Caco-2 (cell line): ENCODE data around the gene MMP28. TPM values are rescaled to one million over a fixed set of nuclear protein-coding genes. Genes with fewer than 3 reads are reported as not detected.
A peak's percentile ranks its signal among the peaks of the same experiment; 100 is the strongest.

ENCODE experiments used
- BruUV-seq: library from RNA; stranded (reverse); fragments of 400-500 nt; replicated peaks from 2 replicates; lab custom pipeline; 2021; lab: Mats Ljungman, UMichigan
- CTCF ChIA-PET: fragments of 300-600 bp; sonication (Branson Sonifier 250); formaldehyde crosslinking; loops from one replicate; lab custom pipeline; 2022; ENCODE audit warnings: antibody characterized with exemption; lab: Charles Lee
- POLR2A ChIA-PET: fragments of 300-600 bp; sonication (Branson Sonifier 250); formaldehyde crosslinking; loops from one replicate; lab custom pipeline; 2022; ENCODE audit warnings: antibody characterized with exemption; lab: Charles Lee
- DNase-seq, 2 experiments: peaks; one replicate each; pipeline versions ENCODE4 v3.0.0 to v3.0.0-alpha.2; 2020 to 2022
- H3K27me3 ChIP-seq: replicated peaks from 2 replicates; pipeline ENCODE4 v1.6.0; 2011; ENCODE audit warnings: low read length; ENCODE audit not compliant: control insufficient read depth, insufficient read depth
- H3K36me3 ChIP-seq: 2 replicates; pipeline ENCODE4 v1.5.1; 2011; ENCODE audit warnings: low read length; ENCODE audit not compliant: control insufficient read depth, insufficient read depth
- H3K4me1 ChIP-seq: fragments of 250-450 bp; sonication (Bioruptor Pico); 2 replicates; pipeline ENCODE4 v1.5.1; 2020; ENCODE audit warnings: mild to moderate bottlenecking
- H3K4me3 ChIP-seq: 2 replicates; pipeline ENCODE4 v1.5.1; 2011; ENCODE audit warnings: low read depth, mild to moderate bottlenecking, control low read depth, low read length
- H3K9me3 ChIP-seq: fragments of 250-450 bp; sonication (Bioruptor Pico); 2 replicates; pipeline ENCODE4 v1.5.1; 2020; ENCODE audit warnings: mild to moderate bottlenecking, moderate library complexity
- H3K27ac Mint-ChIP-seq: one replicate; pipeline ENCODE4 v1.8.0; 2022; ENCODE audit warnings: mixed read lengths; ENCODE audit not compliant: unreplicated experiment
- H3K27me3 Mint-ChIP-seq: one replicate; pipeline ENCODE4 v1.8.0; 2022; ENCODE audit warnings: mixed read lengths; ENCODE audit not compliant: insufficient read depth, unreplicated experiment
- H3K36me3 Mint-ChIP-seq: one replicate; pipeline ENCODE4 v1.8.0; 2022; ENCODE audit warnings: mild to moderate bottlenecking, mixed read lengths; ENCODE audit not compliant: insufficient read depth, unreplicated experiment
- H3K4me1 Mint-ChIP-seq: one replicate; pipeline ENCODE4 v1.8.0; 2022; ENCODE audit warnings: low read depth, mixed read lengths; ENCODE audit not compliant: unreplicated experiment
- H3K4me3 Mint-ChIP-seq: one replicate; pipeline ENCODE4 v1.8.0; 2022; ENCODE audit warnings: mild to moderate bottlenecking, moderate library complexity, mixed read lengths; ENCODE audit not compliant: unreplicated experiment
- H3K9me3 Mint-ChIP-seq: one replicate; pipeline ENCODE4 v1.8.0; 2022; ENCODE audit warnings: mixed read lengths; ENCODE audit not compliant: unreplicated experiment
- intact Hi-C: fragments of 100-400 bp; cut with micrococcal nuclease; formaldehyde crosslinking; loops from one replicate; pipeline ENCODE4 v1.10.0; 2022; ENCODE audit not compliant: unreplicated experiment
- total RNA-seq: library from RNA; stranded (reverse); gene quantifications from 2 replicates; pipeline ENCODE4 v1.2.3, GENCODE V29; 2022
- TF ChIP-seq, protein P1 (sequence below), 2 experiments: fragments of 200-600 bp in 1 of 2; IDR thresholded peaks; 1 replicate in 1 of 2; 2 replicates in 1 of 2; pipeline versions ENCODE4 v1.5.1 to v1.8.0; 2011 to 2022; ENCODE audit warnings: antibody characterized with exemption in 1 of 2, control low read depth in 1 of 2, inconsistent platforms in 1 of 2, low read depth in 1 of 2, low read length in 1 of 2, mild to moderate bottlenecking in 1 of 2, moderate library complexity in 1 of 2; ENCODE audit not compliant: insufficient read depth in 1 of 2, severe bottlenecking in 1 of 2, unreplicated experiment in 1 of 2

The MMP28 gene
- total RNA-seq, 1 experiment from 2014 or later: not detected

DNA sequence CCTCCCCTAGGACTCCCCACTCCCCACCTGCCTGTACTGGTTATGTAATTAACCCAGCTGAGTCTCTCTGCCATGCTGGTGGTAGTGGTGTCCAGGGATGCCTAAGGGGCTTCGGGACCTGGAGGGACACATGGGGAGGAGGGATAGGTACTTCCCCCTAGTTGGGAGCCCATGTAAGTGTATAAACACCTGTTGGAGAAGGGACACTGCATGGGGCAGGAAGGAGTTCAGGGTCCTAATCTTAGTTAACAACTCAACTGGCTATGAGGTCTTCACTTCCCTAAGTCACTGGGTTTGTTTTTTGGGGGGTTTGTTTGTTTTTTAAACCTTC, 62.7 kb downstream of the MMP28 start:
- Histone ChIP-seq H3K4me3 (peak overlapping the region; percentile 46), H3K9me3 (no peaks in the 10 kb centered on the region), H3K36me3 (no peaks in the 10 kb centered on the region), H3K4me1 (peaks cover 7% of the 10 kb centered on the region), H3K27me3 (no peaks in the 10 kb centered on the region)
- TF ChIP-seq, protein P1, sequence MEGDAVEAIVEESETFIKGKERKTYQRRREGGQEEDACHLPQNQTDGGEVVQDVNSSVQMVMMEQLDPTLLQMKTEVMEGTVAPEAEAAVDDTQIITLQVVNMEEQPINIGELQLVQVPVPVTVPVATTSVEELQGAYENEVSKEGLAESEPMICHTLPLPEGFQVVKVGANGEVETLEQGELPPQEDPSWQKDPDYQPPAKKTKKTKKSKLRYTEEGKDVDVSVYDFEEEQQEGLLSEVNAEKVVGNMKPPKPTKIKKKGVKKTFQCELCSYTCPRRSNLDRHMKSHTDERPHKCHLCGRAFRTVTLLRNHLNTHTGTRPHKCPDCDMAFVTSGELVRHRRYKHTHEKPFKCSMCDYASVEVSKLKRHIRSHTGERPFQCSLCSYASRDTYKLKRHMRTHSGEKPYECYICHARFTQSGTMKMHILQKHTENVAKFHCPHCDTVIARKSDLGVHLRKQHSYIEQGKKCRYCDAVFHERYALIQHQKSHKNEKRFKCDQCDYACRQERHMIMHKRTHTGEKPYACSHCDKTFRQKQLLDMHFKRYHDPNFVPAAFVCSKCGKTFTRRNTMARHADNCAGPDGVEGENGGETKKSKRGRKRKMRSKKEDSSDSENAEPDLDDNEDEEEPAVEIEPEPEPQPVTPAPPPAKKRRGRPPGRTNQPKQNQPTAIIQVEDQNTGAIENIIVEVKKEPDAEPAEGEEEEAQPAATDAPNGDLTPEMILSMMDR (IDR thresholded peaks at IDR 0.05; ENCODE audit: insufficient read depth in 1 of 2, low read depth in 1 of 2, low read length in 1 of 2, severe bottlenecking in 1 of 2, unreplicated experiment in 1 of 2): no peak
- Mint-ChIP-seq H3K9me3 (no peaks in the 10 kb centered on the region), H3K36me3 (peaks cover 6% of the 10 kb centered on the region), H3K27ac (no peak overlapping the region), H3K4me3 (peak overlapping the region; percentile 75), H3K4me1 (peaks cover 9% of the 10 kb centered on the region), H3K27me3 (no peaks in the 10 kb centered on the region)
- CTCF ChIA-PET: interaction anchor here (0.7 to 2.4 kb wide), 2 partner anchors 15 to 32 kb away, joined by 3 to 16 read pairs; no protein-coding TSS in a partner anchor
- POLR2A ChIA-PET: no interaction called here
- no peak for DNase-seq
- intact Hi-C loops: no loop called here
- BruUV-seq: no TSS peak

DNA sequence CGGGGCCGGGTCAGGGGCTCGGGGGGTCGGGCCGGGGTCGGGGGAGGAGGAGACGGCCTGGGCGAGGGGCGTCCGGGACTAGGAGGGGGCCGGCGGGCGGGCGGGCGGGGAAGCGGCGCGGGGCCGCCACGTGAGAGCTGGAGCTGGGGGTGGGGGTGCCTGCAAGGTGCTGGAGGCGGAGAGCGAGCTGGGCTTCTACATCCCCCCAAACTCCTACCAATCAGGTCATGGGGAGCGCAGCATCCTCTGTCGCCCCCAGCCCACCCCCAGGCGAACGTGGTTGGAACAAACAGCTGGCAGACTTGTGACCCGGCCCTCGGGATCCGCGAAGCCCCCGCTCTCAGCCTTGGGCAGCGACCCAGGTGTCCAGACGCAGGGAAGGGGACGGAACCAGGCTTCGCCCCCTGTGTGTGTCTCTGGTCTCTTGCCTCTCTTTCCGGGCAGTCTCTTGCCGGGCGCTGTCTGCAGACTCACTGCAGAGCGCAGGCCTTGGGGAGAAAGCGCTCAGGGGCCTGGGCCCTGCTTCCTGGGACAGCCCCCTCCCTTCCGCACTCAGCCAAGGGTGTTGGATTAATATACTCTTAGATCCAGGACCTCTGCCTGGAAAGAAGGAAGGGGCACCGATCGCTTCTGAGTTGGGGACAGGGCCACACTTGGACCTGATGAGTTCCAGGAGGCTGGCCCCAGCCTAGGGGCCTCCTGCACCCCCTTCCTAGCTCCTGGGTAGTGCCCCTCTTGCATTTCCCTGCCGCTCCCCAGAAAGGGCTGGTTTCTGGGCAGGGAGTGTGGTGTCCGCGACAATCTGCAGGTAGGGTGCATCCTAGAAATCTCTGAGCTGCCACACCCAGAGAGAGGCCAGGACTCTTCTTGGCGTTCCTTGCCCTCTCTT, 63.3 kb downstream of the MMP28 start:
- intact Hi-C loops: no loop called here
- Histone ChIP-seq H3K27me3 (no peaks in the 10 kb centered on the region), H3K4me3 (peak overlapping the region; percentile 46), H3K9me3 (no peaks in the 10 kb centered on the region), H3K4me1 (peaks cover 7% of the 10 kb centered on the region), H3K36me3 (no peaks in the 10 kb centered on the region; the same call in 1 of the 2 replicates)
- ChIA-PET CTCF (interaction anchor here (0.7 to 2.4 kb wide), 4 partner anchors 15 to 77 kb away, joined by 3 to 18 read pairs (median 10); partner anchors contain the start of gene TAF15), POLR2A (no interaction called here)
- TF ChIP-seq, protein P1 (IDR thresholded peaks at IDR 0.05; ENCODE audit: insufficient read depth in 1 of 2, low read depth in 1 of 2, low read length in 1 of 2, severe bottlenecking in 1 of 2, unreplicated experiment in 1 of 2): no peak
- DNase-seq: no peak
- Mint-ChIP-seq H3K9me3 (no peaks in the 10 kb centered on the region), H3K4me3 (peak overlapping the region; percentile 75), H3K27ac (peak overlapping the region; percentile 41), H3K27me3 (no peaks in the 10 kb centered on the region), H3K4me1 (peaks cover 9% of the 10 kb centered on the region), H3K36me3 (peaks cover 6% of the 10 kb centered on the region)
- no TSS peak for BruUV-seq

DNA sequence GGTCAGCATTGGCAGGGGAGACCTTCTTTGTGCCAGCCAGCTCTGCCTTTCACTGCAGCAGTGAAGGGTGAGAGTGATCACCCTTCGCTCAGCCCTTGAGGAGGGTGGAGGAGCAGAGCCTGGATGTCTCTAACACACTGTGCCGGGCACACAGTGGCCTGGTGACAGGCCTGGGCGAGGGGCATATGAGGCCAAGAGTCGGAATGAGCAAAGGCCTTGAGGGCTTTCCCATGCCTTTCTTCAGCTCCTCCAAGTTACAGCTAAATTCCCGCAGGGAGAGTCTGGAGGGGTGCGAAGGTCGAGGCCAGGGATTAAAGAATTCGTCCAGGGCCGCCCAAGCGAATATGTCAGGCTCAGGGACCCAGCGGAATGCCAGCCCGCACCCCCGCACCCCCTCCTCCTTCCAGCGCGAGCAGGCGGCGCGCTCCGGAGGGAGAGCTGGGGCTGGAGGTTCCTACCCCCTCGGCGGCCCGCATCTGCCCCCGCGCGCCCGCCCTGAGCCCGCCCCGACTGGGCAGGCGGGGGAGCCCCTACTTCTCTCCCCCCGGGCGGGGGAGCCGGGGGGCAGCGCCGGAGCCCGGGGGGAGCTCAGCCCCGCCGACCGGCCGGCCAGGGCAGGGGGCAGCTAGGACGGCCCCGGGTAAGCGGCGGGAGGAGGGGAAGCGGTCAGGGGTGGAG, 64.1 kb downstream of the MMP28 start, which contains the start of gene RASL10B:
Gene RASL10B (plus strand): TSS at position 401 of the 678 bp plus-strand sequence. CDS start 3,546 bp downstream, outside the sequence.
- Histone ChIP-seq H3K4me3 (peak within 1 kb of the TSS; percentile 46), H3K27me3 (no peaks in the 10 kb centered on the region), H3K4me1 (peaks cover 7% of the 10 kb centered on the region), H3K36me3 (no peaks in the 10 kb centered on the region; the same call in 1 of the 2 replicates), H3K9me3 (no peaks in the 10 kb centered on the region)
- DNase-seq: peak; percentile 83 to 84
- Mint-ChIP-seq H3K9me3 (no peaks in the 10 kb centered on the region), H3K27me3 (no peaks in the 10 kb centered on the region), H3K4me1 (peaks cover 9% of the 10 kb centered on the region), H3K27ac (peak within 1 kb of the TSS; percentile 58), H3K36me3 (peaks cover 6% of the 10 kb centered on the region), H3K4me3 (peak within 1 kb of the TSS; percentile 75)
- CTCF ChIA-PET: interaction anchor here (0.9 to 2.4 kb wide), 3 partner anchors 16 to 78 kb away, joined by 5 to 18 read pairs (median 16); partner anchors contain the start of gene TAF15
- BruUV-seq: no TSS peak
- intact Hi-C loops: no loop called here
- POLR2A ChIA-PET: no interaction called here
- TF ChIP-seq, protein P1 (IDR thresholded peaks at IDR 0.05; ENCODE audit: insufficient read depth in 1 of 2, low read depth in 1 of 2, low read length in 1 of 2, severe bottlenecking in 1 of 2, unreplicated experiment in 1 of 2): no peak
